K562 (cell line): ENCODE data around the gene MBNL1. TPM values are rescaled to one million over a fixed set of nuclear protein-coding genes. Genes with fewer than 3 reads are reported as not detected.
A peak's percentile ranks its signal among the peaks of the same experiment; 100 is the strongest.

ENCODE experiments used
- ATAC-seq: fragments of 200-7000 bp; cut with Tn5 transposase; 3 replicates; pipeline ENCODE4 v1.9.1; 2020; ENCODE audit warnings: moderate library complexity
- BruUV-seq: library from RNA; stranded (reverse); fragments of 400-500 nt; replicated peaks from 2 replicates; lab custom pipeline; 2021; lab: Mats Ljungman, UMichigan
- CTCF ChIA-PET: fragments of 300-600 bp; formaldehyde crosslinking; extraction: SDS; loops from one replicate; lab custom pipeline; 2021; ENCODE audit warnings: low intra/inter-chr PET ratio; lab: Yijun Ruan, JAX
- POLR2A ChIA-PET: fragments of 300-600, 350-650 bp; sonication (Branson Sonifier 250); formaldehyde crosslinking; extraction: SDS; loops from one replicate; lab custom pipeline; 2021; ENCODE audit warnings: antibody characterized with exemption, inconsistent platforms; lab: Yijun Ruan, JAX
- DNase-seq, 4 experiments: peaks; one replicate each; pipeline versions ENCODE4 v3.0.0 to v3.0.0-alpha.2; 2011 to 2018; ENCODE audit warnings: low spot score in 3 of 4, mixed read lengths in 3 of 4; ENCODE audit errors: extremely low read depth in 1 of 4
- FAIRE-seq: peaks from 2 replicates; lab custom pipeline; 2011; peaks lifted over from hg19 to GRCh38; lab: Jason Lieb, UNC
- H2AFZ ChIP-seq: 2 replicates; pipeline ENCODE4 v1.6.0; 2011; ENCODE audit warnings: low read depth, low read length, control low read depth, inconsistent platforms
- H3K27ac ChIP-seq: fragments of 200-600 bp; 3 replicates; pipeline ENCODE4 v1.8.0; 2011; ENCODE audit warnings: low read depth, mild to moderate bottlenecking, control low read depth, inconsistent platforms, low read length, moderate library complexity, mixed read lengths; ENCODE audit errors: extremely low read depth
- H3K27me3 ChIP-seq, 2 experiments: fragments of 300-600 bp in 1 of 2; 2 replicates in 1 of 2; 3 replicates in 1 of 2; pipeline versions ENCODE4 v1.6.0 to v1.8.0; 2011; ENCODE audit warnings: inconsistent platforms in 2 of 2, low read length in 2 of 2, mild to moderate bottlenecking in 1 of 2, mixed read lengths in 1 of 2, moderate library complexity in 1 of 2; ENCODE audit not compliant: control insufficient read depth in 2 of 2, insufficient read depth in 2 of 2
- H3K36me3 ChIP-seq: fragments of 300-600 bp; 3 replicates; pipeline ENCODE4 v1.8.0; 2011; ENCODE audit warnings: mild to moderate bottlenecking, low read length, inconsistent platforms; ENCODE audit not compliant: control insufficient read depth, insufficient read depth
- H3K4me1 ChIP-seq, 2 experiments: fragments of 200-600 bp in 1 of 2; replicated peaks in 1 of 2; 2 replicates in 1 of 2; 3 replicates in 1 of 2; pipeline versions ENCODE4 v1.5.1 to v1.8.0; 2011; ENCODE audit warnings: inconsistent platforms in 2 of 2, low read length in 2 of 2, mild to moderate bottlenecking in 1 of 2, mixed read lengths in 1 of 2, moderate library complexity in 1 of 2; ENCODE audit not compliant: control insufficient read depth in 2 of 2, insufficient read depth in 2 of 2
- H3K4me2 ChIP-seq: 2 replicates; pipeline ENCODE4 v1.6.1; 2011; ENCODE audit warnings: low read length, control low read depth, inconsistent platforms, mixed read lengths; ENCODE audit not compliant: insufficient read depth
- H3K4me3 ChIP-seq: fragments of 200-600 bp; sonication (generic), shearing (Covaris generic); 2 replicates; pipeline ENCODE4 v1.5.1; 2016; ENCODE audit warnings: control low read depth, inconsistent platforms
- H3K79me2 ChIP-seq: fragments of 200-600 bp; 3 replicates; pipeline ENCODE4 v1.8.0; 2011; ENCODE audit warnings: low read length, inconsistent platforms; ENCODE audit not compliant: control insufficient read depth, insufficient read depth
- H3K9ac ChIP-seq, 2 experiments: 2 replicates each; pipeline versions ENCODE4 v1.6.0 to v1.6.1; 2011; ENCODE audit warnings: low read depth in 2 of 2, low read length in 2 of 2, control low read depth in 1 of 2, inconsistent platforms in 1 of 2, mild to moderate bottlenecking in 1 of 2, mixed read lengths in 1 of 2; ENCODE audit not compliant: insufficient read depth in 1 of 2
- H3K9me1 ChIP-seq: one replicate; pipeline ENCODE4 v1.6.0; 2011; ENCODE audit warnings: inconsistent platforms, mild to moderate bottlenecking, low read length, moderate library complexity; ENCODE audit not compliant: control insufficient read depth, insufficient read depth
- H3K9me3 ChIP-seq: replicated peaks from 2 replicates; pipeline ENCODE4 v1.5.1; 2011; ENCODE audit warnings: low read depth, low read length, inconsistent platforms; ENCODE audit not compliant: control insufficient read depth, insufficient read depth
- H4K20me1 ChIP-seq: replicated peaks from 2 replicates; pipeline ENCODE4 v1.6.1; 2011; ENCODE audit warnings: low read length, inconsistent platforms, mixed read lengths; ENCODE audit not compliant: control insufficient read depth, insufficient read depth
- CSDE1 ChIP-seq, 2 experiments: fragments of 450-650 bp; IDR thresholded peaks; 2 replicates each; pipeline ENCODE4 v1.6.1; 2016; ENCODE audit warnings: mild to moderate bottlenecking in 1 of 2
- EHMT2 ChIP-seq: fragments of 450-650 bp; IDR thresholded peaks from 2 replicates; pipeline ENCODE4 v1.6.1; 2018; ENCODE audit warnings: antibody characterized with exemption
- FOXK2 ChIP-seq, 2 experiments: fragments of 450-650 bp; IDR thresholded peaks in 1 of 2; conservative IDR thresholded peaks in 1 of 2; 2 replicates each; pipeline ENCODE4 v1.6.1; 2016; ENCODE audit warnings: low read depth in 2 of 2, mild to moderate bottlenecking in 1 of 2
- GTF2F1 ChIP-seq: IDR thresholded peaks from 2 replicates; pipeline ENCODE4 v1.6.1; 2011; ENCODE audit warnings: low read depth, low read length, improper control_type of control experiment
- L3MBTL2 ChIP-seq: fragments of 450-650 bp; IDR thresholded peaks from 2 replicates; pipeline ENCODE4 v1.6.1; 2016; ENCODE audit warnings: mild to moderate bottlenecking, moderate library complexity
- RBM25 ChIP-seq: fragments of 200-400 bp; formaldehyde crosslinking; IDR thresholded peaks from 2 replicates; pipeline ENCODE4 v1.6.1; 2018; ENCODE audit warnings: low read length, low read depth, moderate library complexity; ENCODE audit not compliant: severe bottlenecking
- WGBS: fragments of 100-300 bp; shearing (Covaris generic); methylation state at CpG from one replicate; pipeline ENCODE4 v1.1.6; 2016; ENCODE audit warnings: low coverage, mixed read lengths; ENCODE audit not compliant: insufficient coverage; ENCODE audit errors: missing lambda C conversion rate; 5-methylcytosine and 5-hydroxymethylcytosine counted together
- in situ Hi-C: fragments of 300-500 bp; cut with MboI; formaldehyde crosslinking; loops from 4 replicates; pipeline ENCODE4 v1.15.0; 2018; ENCODE audit warnings: inconsistent platforms, mixed read lengths
- intact Hi-C: fragments of 100-400 bp; cut with micrococcal nuclease; formaldehyde crosslinking; loops from 2 replicates; pipeline ENCODE4 v1.14.2; 2022
- polyA plus RNA-seq, 8 experiments: library from polyadenylated mRNA; depleted of rRNA in 4 of 8; stranded (reverse) in 5 of 8; unstranded in 3 of 8; fragments of >200 nt; fragmentation: Nextera tagmentation in 2 of 8; fragmentation: Illumina TruSeq in 1 of 8; extraction: Ambion mirVana in 2 of 8; extraction: Trizol in 1 of 8; gene quantifications; 2 replicates each; pipeline versions ENCODE4 v1.2.1 to v1.2.3, GENCODE V29; 2011 to 2014; ENCODE audit warnings: inconsistent platforms in 1 of 8, missing spikeins in 1 of 8
- total RNA-seq, 7 experiments: library from RNA; depleted of rRNA in 6 of 7; stranded (reverse); fragments of >200 nt in 6 of 7; fragmentation: Illumina TruSeq in 2 of 7; extraction: Trizol in 2 of 7; gene quantifications; 2 replicates each; pipeline versions ENCODE4 v1.2.1 to v1.2.3, GENCODE V29; 2011 to 2021; ENCODE audit warnings: low replicate concordance in 1 of 7
- TF ChIP-seq, protein P1 (sequence below): sonication (generic); formaldehyde crosslinking; IDR thresholded peaks from 2 replicates; pipeline ENCODE4 v1.9.0; 2022; ENCODE audit warnings: mild to moderate bottlenecking, missing genetic modification reagents
- TF ChIP-seq, protein P2 (sequence below): conservative IDR thresholded peaks from 2 replicates; pipeline ENCODE4 v1.6.1; 2011; ENCODE audit warnings: low read depth, mild to moderate bottlenecking, low read length; ENCODE audit not compliant: control insufficient read depth
- TF ChIP-seq, protein P3 (sequence below): IDR thresholded peaks from 2 replicates; pipeline ENCODE4 v1.6.1; 2014; ENCODE audit warnings: antibody characterized with exemption
- TF ChIP-seq, protein P4 (sequence below): fragments of 200-800 bp; sonication (Bioruptor generic); IDR thresholded peaks from 2 replicates; pipeline ENCODE4 v1.6.1; 2016; ENCODE audit warnings: missing genetic modification characterization, missing compliant biosample characterization
- TF ChIP-seq, protein P5 (sequence below): fragments of 450-650 bp; formaldehyde crosslinking; IDR thresholded peaks from 2 replicates; pipeline ENCODE4 v1.4.0; 2020; ENCODE audit warnings: mild to moderate bottlenecking

Gene MBNL1
- total and polyA plus RNA-seq, 9 of the 15 experiments (the other 6 are each of a cell fraction or from before 2014, with no cell fraction given), result 70.3 to 243 (median 220) TPM

DNA sequence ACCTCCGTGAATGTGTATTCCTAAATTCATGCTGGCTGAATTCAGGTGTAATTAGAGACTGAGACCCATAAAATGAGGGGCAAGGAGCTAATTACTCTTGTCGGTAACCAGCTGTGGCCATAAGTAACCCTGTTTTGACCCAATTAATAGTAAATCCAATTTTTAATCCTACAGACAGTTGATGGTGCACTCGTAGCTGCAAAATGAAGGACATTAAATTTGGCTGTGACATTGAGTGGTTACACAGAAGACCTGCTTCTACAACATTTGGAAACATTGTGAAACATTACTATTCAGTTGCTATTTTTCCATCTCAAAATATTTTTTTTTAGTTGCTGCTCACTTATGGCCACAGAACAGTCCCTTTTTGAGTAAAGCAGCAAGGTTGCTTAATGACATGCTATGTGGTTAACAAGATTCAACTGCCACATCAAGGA, 33.0 kb downstream of the MBNL1 start:
- Histone ChIP-seq H3K36me3 (peaks cover 91% of the 10 kb centered on the region), H3K4me3 (no peak overlapping the region), H2AFZ (no peak overlapping the region), H3K4me2 (no peak overlapping the region), H3K27ac (peak overlapping the region; percentile 49)
- ATAC-seq (no peak), FAIRE-seq (no peak)
- POLR2A ChIA-PET, result no interaction called here
- TF ChIP-seq L3MBTL2, result no peak
- no peak for TF ChIP-seq RBM25
- TF ChIP-seq, protein P1, sequence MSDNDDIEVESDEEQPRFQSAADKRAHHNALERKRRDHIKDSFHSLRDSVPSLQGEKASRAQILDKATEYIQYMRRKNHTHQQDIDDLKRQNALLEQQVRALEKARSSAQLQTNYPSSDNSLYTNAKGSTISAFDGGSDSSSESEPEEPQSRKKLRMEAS (CRISPR knock-in tag), result no peak
- TF ChIP-seq, protein P2, sequence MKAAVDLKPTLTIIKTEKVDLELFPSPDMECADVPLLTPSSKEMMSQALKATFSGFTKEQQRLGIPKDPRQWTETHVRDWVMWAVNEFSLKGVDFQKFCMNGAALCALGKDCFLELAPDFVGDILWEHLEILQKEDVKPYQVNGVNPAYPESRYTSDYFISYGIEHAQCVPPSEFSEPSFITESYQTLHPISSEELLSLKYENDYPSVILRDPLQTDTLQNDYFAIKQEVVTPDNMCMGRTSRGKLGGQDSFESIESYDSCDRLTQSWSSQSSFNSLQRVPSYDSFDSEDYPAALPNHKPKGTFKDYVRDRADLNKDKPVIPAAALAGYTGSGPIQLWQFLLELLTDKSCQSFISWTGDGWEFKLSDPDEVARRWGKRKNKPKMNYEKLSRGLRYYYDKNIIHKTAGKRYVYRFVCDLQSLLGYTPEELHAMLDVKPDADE, result no peak
- TF ChIP-seq EHMT2, result no peak
- TF ChIP-seq, protein P3, sequence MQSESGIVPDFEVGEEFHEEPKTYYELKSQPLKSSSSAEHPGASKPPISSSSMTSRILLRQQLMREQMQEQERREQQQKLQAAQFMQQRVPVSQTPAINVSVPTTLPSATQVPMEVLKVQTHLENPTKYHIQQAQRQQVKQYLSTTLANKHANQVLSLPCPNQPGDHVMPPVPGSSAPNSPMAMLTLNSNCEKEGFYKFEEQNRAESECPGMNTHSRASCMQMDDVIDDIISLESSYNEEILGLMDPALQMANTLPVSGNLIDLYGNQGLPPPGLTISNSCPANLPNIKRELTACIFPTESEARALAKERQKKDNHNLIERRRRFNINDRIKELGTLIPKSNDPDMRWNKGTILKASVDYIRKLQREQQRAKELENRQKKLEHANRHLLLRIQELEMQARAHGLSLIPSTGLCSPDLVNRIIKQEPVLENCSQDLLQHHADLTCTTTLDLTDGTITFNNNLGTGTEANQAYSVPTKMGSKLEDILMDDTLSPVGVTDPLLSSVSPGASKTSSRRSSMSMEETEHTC, result no peak
- TF ChIP-seq CSDE1 (IDR thresholded peaks at IDR 0.05), result no peak
- TF ChIP-seq GTF2F1, result no peak
- TF ChIP-seq, protein P4, sequence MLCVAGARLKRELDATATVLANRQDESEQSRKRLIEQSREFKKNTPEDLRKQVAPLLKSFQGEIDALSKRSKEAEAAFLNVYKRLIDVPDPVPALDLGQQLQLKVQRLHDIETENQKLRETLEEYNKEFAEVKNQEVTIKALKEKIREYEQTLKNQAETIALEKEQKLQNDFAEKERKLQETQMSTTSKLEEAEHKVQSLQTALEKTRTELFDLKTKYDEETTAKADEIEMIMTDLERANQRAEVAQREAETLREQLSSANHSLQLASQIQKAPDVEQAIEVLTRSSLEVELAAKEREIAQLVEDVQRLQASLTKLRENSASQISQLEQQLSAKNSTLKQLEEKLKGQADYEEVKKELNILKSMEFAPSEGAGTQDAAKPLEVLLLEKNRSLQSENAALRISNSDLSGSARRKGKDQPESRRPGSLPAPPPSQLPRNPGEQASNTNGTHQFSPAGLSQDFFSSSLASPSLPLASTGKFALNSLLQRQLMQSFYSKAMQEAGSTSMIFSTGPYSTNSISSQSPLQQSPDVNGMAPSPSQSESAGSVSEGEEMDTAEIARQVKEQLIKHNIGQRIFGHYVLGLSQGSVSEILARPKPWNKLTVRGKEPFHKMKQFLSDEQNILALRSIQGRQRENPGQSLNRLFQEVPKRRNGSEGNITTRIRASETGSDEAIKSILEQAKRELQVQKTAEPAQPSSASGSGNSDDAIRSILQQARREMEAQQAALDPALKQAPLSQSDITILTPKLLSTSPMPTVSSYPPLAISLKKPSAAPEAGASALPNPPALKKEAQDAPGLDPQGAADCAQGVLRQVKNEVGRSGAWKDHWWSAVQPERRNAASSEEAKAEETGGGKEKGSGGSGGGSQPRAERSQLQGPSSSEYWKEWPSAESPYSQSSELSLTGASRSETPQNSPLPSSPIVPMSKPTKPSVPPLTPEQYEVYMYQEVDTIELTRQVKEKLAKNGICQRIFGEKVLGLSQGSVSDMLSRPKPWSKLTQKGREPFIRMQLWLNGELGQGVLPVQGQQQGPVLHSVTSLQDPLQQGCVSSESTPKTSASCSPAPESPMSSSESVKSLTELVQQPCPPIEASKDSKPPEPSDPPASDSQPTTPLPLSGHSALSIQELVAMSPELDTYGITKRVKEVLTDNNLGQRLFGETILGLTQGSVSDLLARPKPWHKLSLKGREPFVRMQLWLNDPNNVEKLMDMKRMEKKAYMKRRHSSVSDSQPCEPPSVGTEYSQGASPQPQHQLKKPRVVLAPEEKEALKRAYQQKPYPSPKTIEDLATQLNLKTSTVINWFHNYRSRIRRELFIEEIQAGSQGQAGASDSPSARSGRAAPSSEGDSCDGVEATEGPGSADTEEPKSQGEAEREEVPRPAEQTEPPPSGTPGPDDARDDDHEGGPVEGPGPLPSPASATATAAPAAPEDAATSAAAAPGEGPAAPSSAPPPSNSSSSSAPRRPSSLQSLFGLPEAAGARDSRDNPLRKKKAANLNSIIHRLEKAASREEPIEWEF (CRISPR knock-in tag), result no peak
- TF ChIP-seq, protein P5, sequence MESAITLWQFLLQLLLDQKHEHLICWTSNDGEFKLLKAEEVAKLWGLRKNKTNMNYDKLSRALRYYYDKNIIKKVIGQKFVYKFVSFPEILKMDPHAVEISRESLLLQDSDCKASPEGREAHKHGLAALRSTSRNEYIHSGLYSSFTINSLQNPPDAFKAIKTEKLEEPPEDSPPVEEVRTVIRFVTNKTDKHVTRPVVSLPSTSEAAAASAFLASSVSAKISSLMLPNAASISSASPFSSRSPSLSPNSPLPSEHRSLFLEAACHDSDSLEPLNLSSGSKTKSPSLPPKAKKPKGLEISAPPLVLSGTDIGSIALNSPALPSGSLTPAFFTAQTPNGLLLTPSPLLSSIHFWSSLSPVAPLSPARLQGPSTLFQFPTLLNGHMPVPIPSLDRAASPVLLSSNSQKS, result no peak
- no peak for TF ChIP-seq FOXK2 (conservative IDR thresholded peaks at IDR 0.05 in 1 of 2, IDR thresholded peaks at IDR 0.05 in 1 of 2; ENCODE audit: low read depth in 2 of 2)
- TF ChIP-seq, all 486 proteins: peak for 0
- no peaks in the 10 kb centered on the region for H3K27me3 ChIP-seq
- H3K9me1 ChIP-seq, result no peaks in the 10 kb centered on the region
- WGBS, result 56% methylated on average over 3 of the region's 3 CpGs
- peaks cover 0 to 37% of the 10 kb centered on the region in 2 experiments; a peak in 3 of 5 replicates for H3K4me1 ChIP-seq
- H3K9ac ChIP-seq, result no peak overlapping the region; a peak in 1 of 4 replicates
- no TSS peak for BruUV-seq
- CTCF ChIA-PET, result no interaction called here
- H3K9me3 ChIP-seq, result no peaks in the 10 kb centered on the region
- DNase-seq, result no peak
- H3K79me2 ChIP-seq, result peaks cover 100% of the 10 kb centered on the region
- H4K20me1 ChIP-seq, result peaks cover 22% of the 10 kb centered on the region
- intact Hi-C loops, result no loop called here
- in situ Hi-C loops, result no loop called here
